NCI-H82 treated with DMSO at 0.1 percent for 48 hours (cell line): ENCODE results near the gene LRP5.
"Not testable (repeated sequence)": the region's sequence is repeated elsewhere in the genome, so short reads cannot be mapped to it uniquely, and the experiment has no call there.

Experiments used
- DNase-seq: peaks from one replicate; lab custom pipeline; 2025; ENCODE audit not compliant: unreplicated experiment; lab: John Stamatoyannopoulos, UW

The LRP5 gene

DNA sequence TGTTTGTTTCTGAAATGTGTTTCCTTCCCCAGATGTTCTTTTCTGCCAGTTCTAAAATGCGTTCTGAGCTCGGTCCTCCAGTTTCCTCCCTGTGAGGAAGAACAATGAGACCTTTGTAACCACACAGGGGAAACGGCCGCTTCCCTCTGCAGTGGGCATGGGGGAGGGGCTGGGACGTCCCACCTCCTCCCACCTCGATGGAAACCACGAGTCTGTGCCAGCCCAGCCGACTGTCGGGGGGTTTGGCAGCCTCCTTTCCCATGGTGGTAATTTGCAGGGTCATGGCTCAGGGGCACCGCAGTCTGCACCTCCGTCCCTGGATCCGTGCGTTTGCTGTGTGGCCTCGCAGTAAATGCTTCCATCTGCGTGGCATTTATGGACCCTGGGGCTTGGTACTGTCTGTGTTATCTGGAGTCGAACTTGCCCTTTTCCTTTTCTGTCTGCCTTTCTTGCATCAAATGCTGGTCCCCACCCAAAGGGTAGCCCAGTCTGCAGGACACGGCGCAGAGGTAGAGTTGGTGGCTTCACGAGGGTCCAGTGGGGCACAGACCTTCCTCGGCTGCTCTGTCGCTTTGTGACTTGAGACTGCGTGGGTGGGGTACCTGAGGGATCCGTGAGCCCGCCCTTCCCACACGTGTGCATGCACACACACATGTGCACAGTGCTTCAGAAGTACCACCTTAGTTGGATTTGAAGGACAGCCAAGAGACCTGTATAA, 16.1 kb downstream of the LRP5 start:
- DNase-seq, result no peak

DNA sequence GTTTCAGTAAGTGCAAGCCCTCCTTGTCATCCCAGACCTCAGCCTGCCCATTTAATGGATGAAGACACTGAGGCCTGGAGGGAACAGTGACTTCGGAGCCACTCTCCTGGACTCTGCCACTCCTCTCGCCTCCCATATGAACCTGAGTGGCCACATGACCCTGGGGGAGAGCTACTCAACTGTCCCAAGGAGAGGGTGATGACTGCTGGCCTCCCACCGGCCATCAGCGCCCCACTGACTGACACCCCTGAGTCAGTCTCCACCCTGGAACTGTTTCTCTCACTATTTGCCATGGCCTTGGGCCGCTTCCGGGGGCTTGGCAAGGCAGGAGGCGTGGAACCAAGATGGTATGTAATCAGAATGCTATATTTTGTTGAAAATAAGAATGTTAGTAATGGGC, 17.1 kb downstream of the LRP5 start:
- no peak for DNase-seq

DNA sequence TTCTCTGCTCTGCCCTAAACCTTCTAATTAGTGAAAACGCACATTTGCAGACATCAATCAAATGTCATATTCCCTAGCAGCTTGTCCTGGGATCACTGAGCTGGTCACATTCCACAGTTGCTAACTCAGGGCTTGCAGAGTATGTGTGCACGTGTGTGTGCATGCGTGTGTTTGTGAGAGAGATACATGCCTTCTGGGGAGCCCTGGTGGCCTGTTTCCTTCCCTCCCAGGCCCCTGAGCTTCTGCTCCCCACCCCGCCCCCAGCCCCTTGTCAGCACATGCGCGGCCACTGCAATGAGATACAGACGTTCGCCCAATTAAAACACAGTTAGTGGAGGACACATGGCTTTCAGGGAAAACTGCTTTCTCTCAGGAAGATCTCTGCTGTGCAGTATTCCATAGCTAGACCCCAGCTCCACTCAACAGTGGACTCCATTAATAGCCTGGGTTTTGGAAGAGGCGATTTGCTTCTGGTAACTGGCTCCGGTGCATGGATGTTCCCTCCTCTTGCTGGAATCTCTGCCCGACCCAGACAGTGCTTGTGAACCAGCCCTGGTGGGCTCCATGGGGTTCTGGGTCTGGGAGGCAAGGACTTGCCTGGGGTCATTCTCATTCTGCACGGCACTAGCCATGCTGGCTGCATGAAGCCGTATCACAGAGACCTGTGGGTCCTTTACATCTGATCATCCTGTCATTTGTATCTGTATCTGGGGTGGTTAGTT, 17.7 kb downstream of the LRP5 start:
- DNase-seq, result no peak

DNA sequence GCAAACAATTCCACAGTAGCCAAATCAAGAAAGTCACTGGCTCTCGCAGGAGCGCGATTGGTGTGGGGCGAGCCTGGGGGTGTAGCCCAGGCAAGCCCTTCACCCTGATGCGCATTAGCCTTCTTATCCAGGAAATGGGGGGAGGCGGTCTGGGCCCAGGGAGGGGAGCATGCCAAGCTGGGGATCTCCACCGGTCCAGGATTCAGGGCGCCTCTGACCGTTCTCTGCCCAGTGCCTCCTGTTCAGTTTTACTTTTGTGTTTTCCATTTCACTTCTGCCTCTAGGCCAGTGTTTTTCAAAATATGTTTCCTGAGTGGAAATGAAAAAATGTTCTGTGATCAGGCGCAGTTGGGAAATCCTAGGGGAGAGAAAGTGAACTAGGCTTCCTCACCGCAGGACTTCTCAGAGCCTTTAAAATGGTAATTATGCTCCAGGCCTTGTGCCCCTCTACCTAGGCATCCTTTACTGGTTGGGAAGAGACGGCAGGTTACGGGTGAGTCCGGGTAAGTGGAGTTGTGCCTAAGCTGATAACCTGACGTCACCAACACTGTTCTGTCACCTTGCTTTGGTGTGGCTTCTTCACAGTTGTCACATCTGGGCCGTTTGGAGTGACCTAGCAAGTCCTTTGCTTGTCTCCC, 18.4 kb downstream of the LRP5 start:
- no peak for DNase-seq

DNA sequence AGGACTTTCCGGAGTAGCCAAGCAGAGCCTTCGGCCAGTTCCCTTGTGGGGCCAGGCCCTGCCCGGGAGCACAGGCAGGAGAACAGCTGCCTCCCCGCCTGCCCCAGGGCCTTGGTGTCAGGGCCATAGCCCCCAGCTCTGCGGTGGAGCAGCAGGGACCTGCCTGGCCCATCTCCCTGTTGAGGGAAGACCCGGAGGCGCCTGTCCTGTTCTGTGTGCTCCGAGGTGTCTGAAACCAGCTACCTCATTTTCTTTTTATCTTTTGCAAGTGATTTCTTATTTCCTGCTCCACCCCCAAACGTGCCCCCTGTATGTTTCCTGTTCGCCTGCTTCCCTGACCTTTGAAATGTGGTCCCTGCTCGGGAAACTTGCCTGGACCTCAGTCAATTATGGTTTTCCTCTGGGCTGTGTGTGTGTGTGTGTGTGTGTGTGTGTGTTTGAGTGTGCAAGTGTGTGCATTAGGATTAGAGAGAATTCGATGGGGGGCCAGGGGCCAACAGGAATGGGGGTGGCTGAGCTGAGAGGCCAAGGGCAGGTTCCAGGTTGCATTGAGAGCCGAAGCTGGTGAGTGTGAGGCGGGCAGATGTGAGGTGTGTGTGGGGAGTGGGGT, 19.1 kb downstream of the LRP5 start:
- DNase-seq, result no peak

DNA sequence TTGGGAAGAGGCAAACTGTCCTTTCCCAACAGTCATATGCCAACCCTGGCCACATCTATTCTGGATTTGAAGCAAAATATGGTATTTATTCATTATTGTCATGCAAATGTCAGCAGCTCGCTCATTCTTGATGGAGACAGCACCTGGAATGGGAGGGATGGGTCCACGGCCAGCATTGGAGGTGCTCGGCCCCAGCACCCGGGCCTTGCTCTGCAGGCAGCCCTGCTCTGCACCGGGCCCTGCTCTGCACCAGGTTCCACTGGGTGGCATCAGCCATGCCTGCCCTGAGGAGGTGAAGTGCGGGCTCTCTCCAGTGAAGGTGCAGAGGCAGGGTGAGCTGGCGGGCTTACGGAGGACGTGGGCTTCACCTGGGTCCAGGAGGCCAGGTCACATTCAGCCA, 19.8 kb downstream of the LRP5 start:
- DNase-seq, result no peak

DNA sequence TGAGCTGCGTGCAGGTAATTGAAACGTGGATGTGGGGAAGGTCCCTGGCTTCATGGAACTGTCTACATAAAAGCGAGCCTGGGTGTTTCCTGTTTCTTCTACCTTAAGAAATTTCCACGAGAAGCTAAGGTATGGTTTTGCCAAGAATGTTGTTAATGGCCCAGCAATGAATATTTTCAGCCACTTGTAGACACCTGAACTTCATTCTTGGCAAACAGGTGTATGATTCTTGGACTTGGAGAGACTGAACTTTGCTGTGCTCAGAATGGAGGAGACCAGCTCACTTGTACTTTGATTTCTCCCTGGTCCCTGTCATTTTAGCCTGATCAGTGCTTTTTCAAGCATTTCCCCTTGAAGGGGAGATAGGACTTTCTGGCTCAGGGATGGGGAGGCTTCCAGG, 20.8 kb downstream of the LRP5 start:
- no peak for DNase-seq

DNA sequence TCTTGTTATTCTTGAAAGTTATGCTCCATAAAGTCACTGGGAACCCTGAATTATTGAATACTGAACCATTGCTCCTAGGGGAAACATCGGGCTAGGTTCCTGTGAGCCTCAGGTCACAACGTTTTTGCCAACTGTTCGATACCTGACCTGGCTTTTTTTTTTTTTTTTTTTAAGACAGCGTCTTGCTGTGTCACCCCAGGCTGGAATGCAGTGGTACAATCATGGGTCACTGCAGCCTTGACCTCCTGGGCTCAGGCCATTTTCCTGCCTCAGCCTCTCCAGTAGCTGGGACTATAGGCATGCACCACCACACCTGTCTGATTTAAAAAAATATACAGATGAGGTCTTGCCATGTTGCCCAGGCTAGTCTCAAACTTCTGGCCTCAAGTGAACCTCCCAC, 22.5 kb downstream of the LRP5 start:
- DNase-seq, result no peak

DNA sequence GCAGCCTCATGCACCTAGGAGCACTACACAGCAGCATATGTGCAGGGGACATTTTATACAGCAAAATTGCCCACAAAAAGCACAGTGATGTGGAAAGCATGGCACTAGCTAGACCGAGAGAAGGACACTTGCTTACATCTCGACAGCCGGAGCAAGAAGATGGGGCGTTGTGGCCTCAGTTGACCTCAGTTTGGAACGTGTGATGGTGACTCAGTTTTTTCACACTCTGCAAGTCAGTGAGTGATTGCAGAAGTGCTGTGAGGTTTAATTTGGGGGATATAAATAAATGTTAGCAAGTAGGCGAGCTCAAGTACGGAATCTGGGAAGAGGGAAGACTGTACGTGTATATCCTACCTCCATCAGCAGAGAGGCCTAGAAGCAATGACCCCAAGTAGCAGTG, 23.3 kb downstream of the LRP5 start:
- DNase-seq, result no peak

DNA sequence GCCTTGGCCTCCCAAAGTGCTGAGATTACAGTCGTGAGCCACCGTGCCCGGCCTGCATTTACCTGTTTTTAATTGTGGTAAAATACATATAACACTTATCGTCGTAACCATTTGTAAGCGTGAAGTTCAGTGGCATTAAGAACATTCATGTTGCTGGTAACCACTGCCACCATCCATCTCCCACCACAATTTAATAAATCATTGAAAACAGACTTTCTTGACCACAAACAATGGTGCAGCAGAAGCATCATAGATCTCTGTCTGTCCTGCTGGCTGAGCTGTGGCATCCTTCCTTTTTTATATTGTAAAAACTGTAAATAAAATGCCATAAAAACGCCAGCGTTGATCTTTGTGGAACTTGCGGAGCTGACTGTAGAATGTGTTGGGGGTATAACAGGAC, 24.3 kb downstream of the LRP5 start:
- DNase-seq, result no peak

DNA sequence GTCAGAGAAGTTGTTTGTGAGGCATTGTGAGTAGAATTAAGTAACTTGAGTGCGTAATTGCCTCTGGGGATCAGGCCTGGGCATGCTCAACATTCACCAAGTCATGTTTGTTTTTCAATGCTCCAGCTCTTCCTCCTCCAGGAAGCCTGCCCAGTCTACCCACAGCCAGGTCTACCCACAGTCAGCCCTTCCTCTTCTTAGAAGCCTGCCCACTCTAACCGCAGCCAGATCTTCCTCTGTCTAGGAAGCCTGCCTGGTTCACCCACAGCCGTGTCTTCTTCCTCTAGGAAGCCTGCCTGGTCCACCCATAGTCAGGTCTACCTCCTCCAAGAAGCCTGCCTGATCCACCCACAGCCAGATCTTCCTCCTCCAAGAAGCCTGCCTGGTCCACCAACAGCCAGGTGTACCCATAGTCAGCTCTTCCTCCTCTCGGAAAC, 25.0 kb downstream of the LRP5 start:
- DNase-seq, result no peak

DNA sequence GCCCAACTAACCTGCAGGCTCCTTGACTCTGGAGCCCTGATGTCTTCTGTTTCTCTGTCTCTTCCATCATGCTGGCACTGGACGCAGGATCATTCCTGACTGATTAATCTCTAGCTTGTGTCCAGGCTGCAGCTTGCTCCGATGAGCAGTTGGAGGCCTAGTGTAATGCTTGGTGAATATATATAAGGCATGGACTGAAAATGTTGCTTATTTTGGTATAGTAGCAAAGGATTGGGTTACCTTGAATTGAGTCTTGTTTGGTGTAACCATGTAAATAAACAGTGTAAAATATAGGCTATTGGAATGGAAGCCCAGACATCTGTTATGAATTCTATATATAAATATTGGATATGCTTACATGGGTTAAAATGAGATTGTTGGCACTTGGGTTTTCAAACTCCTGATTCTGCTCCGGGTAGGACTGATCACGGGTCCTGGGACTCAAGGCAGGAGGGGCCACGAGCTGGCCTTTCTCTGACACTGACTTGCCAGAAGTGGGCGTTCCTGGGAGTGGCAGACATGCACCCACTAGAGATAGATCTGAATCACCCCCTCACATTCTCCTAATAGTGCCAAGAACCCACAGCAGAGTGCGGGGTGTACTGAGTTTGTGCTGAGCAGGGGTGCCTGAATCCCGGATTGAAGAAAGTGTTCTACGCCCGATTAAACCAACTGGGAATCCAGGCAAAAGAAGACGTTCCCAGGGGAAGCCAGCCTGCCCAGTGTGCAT, 25.8 kb downstream of the LRP5 start:
- DNase-seq, result no peak

DNA sequence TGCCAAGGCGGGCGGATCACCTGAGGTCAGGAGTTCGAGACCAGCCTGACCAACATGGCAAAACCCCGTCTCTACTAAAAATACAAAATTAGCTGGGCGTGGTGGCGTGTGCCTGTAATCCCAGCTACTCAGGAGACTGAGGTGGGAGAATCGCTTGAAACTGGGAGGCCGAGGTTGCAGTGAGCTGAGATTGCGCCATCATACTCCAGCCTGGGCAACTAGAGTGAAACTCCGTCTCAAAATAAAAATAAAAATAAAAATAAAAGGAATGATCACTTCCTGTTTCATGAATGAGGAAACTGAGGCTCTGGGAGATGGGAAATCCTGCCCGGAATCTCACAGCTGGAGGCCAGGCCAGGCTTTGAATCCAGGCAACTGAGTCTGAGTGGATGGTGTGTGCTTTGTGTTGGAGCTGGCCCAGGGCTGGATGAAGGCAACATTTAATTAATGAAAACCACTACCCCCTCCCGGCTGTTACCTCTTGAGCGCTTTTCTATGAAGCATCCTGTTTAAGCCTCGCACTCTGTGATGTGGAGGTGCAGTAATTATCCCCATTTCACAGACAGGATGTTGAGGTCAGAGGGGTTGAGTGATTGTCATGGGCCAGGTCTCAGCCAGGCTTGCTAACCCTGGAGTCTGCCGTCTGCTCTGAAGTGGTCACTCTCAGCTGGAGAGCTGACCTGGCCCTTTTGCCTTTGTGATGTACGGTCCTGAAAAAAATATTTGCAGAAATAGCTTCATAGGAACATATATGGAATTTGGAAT, 27.8 kb downstream of the LRP5 start:
- DNase-seq, result no peak

DNA sequence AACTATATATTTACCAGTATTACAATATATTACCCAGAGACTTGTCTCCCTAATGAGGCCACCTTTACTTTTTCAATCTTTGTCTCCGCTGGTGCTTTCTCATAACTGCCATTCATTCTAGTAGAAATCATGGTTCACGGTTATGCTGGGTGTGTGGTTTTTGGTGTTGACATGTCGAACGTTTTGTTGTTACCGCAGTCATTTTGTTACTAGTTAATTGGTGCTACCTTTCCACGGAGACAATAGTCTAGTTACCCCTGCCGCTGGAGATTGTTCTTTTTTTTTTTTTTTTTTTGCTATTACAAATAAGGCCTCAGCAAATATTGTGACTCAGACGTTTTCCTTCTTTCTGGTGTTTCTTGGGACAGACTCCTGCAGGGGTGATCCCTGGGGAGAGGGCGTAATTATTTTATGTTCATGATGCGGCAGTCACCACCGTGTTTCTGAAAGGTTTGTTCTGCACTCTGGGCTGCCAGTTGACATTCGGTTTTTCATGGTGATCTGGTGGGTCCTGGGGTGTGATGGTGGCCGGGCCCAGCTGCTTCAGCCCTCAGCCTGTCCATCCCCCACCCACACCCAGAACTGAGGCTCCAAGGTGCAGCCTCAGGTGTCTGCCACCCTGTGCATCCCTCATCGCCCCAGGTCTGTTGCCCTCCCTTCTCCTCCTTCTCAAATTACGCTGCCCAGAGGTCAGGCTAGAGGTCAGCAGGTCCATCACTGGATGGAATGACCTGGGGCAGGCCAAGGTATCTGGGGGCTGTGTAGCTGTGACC, 28.6 kb downstream of the LRP5 start:
- DNase-seq, result no peak

DNA sequence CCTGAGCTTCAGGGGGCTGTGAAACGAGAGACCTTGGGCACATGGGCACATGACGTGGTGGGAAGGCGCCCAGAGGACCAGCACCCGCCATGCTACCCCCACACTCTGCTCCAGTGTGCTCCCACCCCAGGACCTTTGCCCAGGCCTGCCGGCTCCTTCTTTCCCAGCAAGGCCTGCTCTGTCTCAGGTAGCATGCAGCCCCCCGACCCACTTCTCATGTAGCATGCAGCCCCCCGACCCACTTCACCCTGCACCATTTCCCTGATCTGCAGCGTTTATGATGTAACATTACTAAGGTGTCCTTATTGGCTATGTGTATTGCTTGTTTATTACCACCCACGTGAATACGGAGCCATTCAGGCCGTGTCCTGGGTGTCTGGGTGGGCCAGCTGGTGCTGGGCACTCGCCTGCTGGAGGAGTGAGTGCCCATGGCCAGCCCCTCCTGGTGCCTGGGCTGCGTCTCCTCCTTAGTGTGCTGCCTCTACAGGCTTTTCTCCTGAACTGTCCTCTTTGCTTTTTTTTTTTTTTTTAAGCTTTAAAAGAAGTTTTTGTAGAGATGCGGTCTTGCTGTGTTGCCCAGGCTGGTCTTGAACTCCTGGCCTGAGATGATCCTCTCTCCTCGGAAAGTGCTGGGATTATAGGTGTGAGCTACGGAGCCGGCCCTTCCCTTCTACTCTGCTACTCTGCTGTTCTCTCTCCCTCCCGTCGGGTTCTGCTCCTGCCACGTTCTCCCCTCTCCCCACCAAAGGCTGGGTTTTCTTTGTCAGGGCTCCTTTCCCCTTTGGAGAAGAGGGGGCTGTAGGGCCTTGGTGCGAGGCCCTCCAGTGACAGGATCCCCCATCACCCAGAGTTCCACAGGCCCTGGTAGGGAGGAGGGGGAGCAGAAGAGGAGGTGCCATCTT, 29.4 kb downstream of the LRP5 start:
- DNase-seq, result no peak

DNA sequence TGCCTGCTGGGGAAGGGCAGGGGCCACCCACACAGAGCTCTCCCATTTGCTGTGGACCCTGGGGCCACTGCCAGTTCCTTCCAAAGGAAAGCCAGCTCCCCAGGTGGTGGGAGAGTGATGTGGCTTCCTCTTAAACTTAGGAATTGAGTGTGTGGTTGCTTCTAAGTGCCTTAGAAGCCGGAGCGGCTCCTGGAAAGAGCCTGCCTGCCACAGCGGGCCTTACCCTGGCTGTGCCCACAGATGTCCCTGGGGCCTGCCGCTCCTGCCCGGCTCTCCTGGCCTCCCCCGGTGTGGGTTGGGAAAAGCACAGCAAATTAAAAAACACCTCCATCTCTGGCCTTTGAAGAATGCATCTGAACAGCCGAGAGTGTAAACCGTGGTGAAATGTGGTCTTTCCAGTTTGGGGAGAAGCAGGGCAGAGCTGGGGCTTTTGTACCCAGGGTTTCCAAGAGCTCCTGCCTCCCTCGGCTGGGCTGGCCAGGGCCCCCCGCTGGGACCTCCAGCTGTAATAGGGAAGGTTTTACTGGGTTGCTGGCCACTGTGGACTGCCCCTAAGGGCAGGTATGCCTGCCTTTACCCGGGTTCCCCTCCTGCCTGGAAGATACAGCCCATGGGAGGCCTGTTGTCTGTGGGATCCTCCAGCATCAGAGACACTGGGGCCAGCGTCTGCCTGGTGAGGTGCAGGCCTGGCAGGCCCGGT, 30.2 kb downstream of the LRP5 start:
- no peak for DNase-seq

DNA sequence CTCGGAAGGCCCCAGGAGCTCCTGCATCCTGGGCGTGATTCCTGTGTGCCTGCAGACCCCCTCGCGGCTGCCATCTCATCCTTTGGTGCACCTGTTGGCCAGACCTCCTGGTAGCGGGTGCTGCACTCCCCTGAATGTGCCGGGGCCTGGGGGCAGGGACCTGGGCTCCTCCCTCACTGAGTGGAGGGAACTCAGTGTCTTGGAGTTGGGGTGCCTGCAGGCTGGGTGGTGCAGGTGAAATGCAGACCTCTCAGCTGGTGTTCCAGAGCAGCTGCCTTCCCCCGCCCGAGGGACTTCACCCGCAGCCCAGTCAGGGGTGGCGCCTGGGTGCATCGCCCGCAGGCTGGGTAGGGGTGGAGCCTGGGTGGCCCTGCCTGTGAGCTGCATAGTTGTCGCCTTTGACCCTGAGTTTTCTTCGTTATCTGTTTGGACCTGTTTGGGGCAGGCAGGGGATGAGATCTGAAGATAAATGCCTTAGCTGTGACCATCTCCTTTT, 31.4 kb downstream of the LRP5 start:
- DNase-seq, result no peak

DNA sequence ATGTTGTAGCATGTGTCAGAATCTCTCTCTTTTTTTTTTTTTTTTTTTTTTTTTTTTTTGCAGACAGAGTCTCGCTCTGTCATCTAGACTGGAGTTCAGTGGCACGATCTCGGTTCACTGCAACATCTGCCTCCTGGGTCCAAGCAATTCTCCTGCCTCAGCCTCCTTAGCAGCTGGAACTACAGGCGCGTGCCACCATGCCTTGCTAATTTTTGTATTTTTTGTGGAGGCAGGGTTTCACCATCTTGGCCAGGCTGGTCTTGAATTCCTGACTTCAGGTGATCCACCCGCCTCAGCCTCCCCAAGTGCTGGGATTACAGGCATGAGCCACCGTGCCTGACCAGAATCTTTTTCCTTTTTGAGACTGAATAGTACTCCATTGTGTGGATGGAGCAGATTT, 32.4 kb downstream of the LRP5 start:
- not testable (repeated sequence) for DNase-seq
